Right atrium auricular region (tissue), 2 donors: ENCODE results near the gene TUBE1. TPM values are rescaled to one million over a fixed set of nuclear protein-coding genes. Genes with fewer than 3 reads are reported as not detected.
A peak's percentile ranks its signal among the peaks of the same experiment; 100 is the strongest.

ENCODE experiments used
- DNase-seq: peaks from one replicate; pipeline ENCODE4 v3.0.0-alpha.2; 2019; ENCODE audit warnings: low spot score
- H3K27ac ChIP-seq, 2 donors: fragments of 200-600 bp; sonication (generic); 1 replicate in 1 of 2; 2 replicates in 1 of 2; pipeline ENCODE4 v1.5.1; 2016 to 2019
- H3K27me3 ChIP-seq, 2 donors: fragments of 200-600 bp; sonication (generic); one replicate each; pipeline versions ENCODE4 v1.5.1 to v1.6.0; 2017 to 2019
- H3K36me3 ChIP-seq: fragments of 200-600 bp; sonication (generic); one replicate; pipeline ENCODE4 v1.5.1; 2016
- H3K4me1 ChIP-seq, 2 donors: fragments of 200-600 bp; sonication (generic); one replicate each; pipeline versions ENCODE4 v1.5.1 to v1.6.0; 2017 to 2019
- H3K4me3 ChIP-seq, 2 donors: fragments of 200-600 bp; sonication (generic); 1 replicate in 1 of 2; 2 replicates in 1 of 2; pipeline ENCODE4 v1.5.1; 2017 to 2019; ENCODE audit warnings: mild to moderate bottlenecking in 1 of 2, moderate library complexity in 1 of 2
- H3K9me3 ChIP-seq, 2 donors: fragments of 200-600 bp; sonication (generic); one replicate each; pipeline ENCODE4 v1.5.1; 2019
- total RNA-seq, 2 donors: library from RNA; depleted of rRNA; stranded (reverse); fragments of >200 nt; gene quantifications; one replicate each; pipeline ENCODE4 v1.1.0, GENCODE V29; 2016
- TF ChIP-seq, protein P1 (sequence below), 2 donors: fragments of 200-600 bp; sonication (generic); IDR thresholded peaks; one replicate each; pipeline ENCODE4 v1.5.1; 2019; ENCODE audit warnings: antibody characterized with exemption in 2 of 2

TUBE1 gene
- total RNA-seq, 2 donors from 2014 or later, result 19.0 to 32.3 TPM

DNA sequence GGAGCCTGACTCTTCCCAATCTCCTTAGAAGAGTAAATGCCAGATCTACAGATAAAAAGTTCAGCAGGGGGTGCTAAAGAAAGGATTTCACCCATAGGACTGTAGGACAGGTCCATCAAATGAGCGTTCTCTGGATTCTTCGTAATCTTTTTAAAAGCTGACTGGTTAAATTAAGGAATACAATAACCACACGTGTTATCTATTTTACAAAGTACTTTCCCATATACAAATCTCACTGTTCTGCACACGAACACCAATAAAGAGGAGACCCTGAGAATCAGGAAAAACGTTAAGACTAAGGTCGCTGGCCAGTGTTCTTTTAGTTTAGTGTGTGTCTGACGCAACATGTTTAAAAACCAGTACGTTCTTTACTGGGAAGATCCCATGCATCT is 542 bp downstream of the TUBE1 start:
- Histone ChIP-seq H3K27ac (peak overlapping the region; percentile 84 to 88), H3K36me3 (peaks cover 18% of the 10 kb centered on the region)
- TF ChIP-seq, protein P1, sequence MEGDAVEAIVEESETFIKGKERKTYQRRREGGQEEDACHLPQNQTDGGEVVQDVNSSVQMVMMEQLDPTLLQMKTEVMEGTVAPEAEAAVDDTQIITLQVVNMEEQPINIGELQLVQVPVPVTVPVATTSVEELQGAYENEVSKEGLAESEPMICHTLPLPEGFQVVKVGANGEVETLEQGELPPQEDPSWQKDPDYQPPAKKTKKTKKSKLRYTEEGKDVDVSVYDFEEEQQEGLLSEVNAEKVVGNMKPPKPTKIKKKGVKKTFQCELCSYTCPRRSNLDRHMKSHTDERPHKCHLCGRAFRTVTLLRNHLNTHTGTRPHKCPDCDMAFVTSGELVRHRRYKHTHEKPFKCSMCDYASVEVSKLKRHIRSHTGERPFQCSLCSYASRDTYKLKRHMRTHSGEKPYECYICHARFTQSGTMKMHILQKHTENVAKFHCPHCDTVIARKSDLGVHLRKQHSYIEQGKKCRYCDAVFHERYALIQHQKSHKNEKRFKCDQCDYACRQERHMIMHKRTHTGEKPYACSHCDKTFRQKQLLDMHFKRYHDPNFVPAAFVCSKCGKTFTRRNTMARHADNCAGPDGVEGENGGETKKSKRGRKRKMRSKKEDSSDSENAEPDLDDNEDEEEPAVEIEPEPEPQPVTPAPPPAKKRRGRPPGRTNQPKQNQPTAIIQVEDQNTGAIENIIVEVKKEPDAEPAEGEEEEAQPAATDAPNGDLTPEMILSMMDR (IDR thresholded peaks at IDR 0.05), result no peak

DNA sequence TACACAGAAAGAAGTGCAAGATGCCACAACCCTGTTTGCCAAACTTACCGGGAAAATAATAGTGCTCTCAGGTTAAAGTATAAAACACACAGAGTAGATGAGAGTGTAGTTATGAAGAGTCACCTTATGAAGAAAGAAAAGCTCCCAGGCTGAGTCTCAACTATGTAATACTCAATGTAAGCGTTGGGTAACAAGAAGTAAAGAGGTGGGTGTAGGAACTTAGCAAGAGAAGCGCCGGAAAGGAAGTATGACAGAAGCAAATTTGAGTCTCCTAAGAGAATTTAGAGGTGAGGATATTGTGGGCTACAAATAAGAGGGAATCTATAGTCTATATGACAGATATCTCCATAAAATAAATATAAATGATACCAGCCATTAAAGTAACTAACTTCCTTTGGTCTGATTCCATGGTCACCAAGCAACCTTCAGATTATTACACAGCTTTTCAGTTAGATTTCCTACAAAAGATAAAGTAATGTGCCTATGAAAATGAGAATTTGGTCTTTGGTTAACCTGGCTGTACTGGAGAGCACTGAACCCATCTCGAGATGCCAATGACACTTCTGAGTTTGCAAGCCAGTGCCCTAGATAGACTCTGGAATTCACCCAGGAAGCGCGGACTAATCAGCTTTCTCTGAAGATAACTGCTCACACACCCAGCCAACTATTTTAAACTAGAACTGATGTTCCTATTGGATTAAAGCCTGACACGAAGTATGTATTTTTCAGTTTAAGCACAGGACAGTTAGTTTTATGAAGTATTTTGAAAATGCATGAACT is 1.8 kb downstream of the TUBE1 start:
- TF ChIP-seq, protein P1 (IDR thresholded peaks at IDR 0.05), result no peak
- no peaks in the 10 kb centered on the region for H3K27me3 ChIP-seq
- peak overlapping the region in 1 of 2 donors; percentile 85 for H3K4me3 ChIP-seq
- peaks cover 23% of the 10 kb centered on the region for H3K36me3 ChIP-seq
- peak overlapping the region; percentile 84 to 88 for H3K27ac ChIP-seq
- no peak for DNase-seq
- no peaks in the 10 kb centered on the region for H3K9me3 ChIP-seq
- peaks cover 0 to 21% of the 10 kb centered on the region in 2 donors for H3K4me1 ChIP-seq

More for the DNA sequence above, 542 bp downstream of the TUBE1 start:
- Histone ChIP-seq H3K4me1 (peaks cover 0 to 21% of the 10 kb centered on the region in 2 donors), H3K4me3 (peak overlapping the region; percentile 64 to 85), H3K9me3 (no peaks in the 10 kb centered on the region), H3K27me3 (no peaks in the 10 kb centered on the region)
- DNase-seq, result no peak

DNA sequence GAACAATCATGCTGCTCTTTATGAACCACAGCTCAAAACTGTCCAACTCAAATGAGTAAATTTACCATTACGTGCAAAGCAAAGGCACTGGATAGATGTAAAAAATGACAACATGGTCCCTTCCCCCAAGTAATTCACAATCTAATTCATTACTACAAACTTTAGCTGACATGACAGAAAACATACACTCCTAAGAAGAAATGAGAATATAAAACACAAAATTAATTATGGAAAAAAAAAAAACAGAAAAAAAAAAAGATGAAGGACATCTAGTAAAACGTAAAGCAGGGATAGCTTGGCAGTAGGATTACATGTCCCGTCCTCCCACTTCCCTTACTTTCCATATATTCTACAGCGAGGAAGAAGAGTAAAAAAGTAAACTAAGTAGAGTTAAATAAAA is 5.7 kb downstream of the TUBE1 start:
- H3K36me3 ChIP-seq, result peaks cover 62% of the 10 kb centered on the region
- no peak for DNase-seq
- H3K9me3 ChIP-seq, result no peaks in the 10 kb centered on the region
- H3K4me1 ChIP-seq, result peaks cover 0 to 13% of the 10 kb centered on the region in 2 donors
- H3K27me3 ChIP-seq, result no peaks in the 10 kb centered on the region
- no peak overlapping the region for H3K27ac ChIP-seq
- TF ChIP-seq, protein P1 (IDR thresholded peaks at IDR 0.05), result no peak
- no peak overlapping the region for H3K4me3 ChIP-seq

DNA sequence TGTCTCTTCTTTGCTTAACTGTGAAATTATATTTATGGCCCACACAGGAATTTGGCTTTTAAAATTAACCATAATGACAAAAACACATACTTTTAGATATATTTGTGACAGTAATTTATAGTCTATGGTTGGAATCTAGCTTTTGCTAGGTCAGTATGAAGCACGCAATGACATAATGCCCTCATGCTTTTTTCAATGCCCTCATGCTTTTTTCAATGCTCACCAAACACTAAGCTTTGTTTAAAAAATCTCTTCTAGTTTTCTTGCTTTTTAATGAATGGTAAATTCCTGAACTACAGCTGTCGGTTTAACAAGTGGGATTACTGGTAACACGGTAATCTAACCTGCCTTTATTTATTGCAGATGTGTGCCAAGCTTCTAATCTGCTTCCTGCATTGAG is 20.7 kb downstream of the TUBE1 start:
- H3K27ac ChIP-seq, result no peak overlapping the region
- DNase-seq, result no peak
- H3K4me3 ChIP-seq, result no peak overlapping the region
- H3K36me3 ChIP-seq, result peaks cover 15% of the 10 kb centered on the region
- H3K27me3 ChIP-seq, result no peaks in the 10 kb centered on the region
- TF ChIP-seq, protein P1 (IDR thresholded peaks at IDR 0.05), result no peak
- no peaks in the 10 kb centered on the region for H3K9me3 ChIP-seq
- no peaks in the 10 kb centered on the region for H3K4me1 ChIP-seq

DNA sequence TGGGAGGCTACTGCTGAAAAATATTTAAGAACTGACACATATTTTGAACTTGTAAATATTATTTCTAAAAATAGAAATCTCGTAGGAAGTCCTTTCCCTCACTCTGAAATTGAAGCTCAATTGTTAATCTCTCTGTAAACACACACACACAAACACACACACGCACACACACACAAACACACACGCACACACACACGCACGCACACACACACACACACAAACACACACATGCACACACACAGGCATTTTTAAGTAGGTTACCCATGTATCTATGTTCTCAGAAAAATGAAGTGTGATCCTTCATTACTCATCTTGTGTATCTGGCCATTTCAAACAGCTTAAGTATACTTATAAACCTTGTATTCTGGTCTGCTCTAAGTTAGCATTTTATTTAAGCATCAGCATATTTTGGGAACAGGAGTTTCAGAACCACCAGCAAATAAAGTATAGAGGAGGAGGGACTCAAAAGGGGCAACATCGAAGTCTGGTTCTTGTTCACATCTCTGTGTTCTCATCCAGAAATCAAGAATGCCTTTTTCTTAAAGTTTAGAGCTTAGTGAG is 21.8 kb downstream of the TUBE1 start:
- H3K36me3 ChIP-seq, result peaks cover 11% of the 10 kb centered on the region
- no peaks in the 10 kb centered on the region for H3K9me3 ChIP-seq
- H3K4me1 ChIP-seq, result no peaks in the 10 kb centered on the region
- no peak overlapping the region for H3K27ac ChIP-seq
- no peaks in the 10 kb centered on the region for H3K27me3 ChIP-seq
- no peak for DNase-seq
- TF ChIP-seq, protein P1 (IDR thresholded peaks at IDR 0.05), result no peak
- no peak overlapping the region for H3K4me3 ChIP-seq
